ENCODE data around the gene PCSK6.

Gene PCSK6

GRCh38 chr15:101374326-101374725 is 115.2 kb downstream of the PCSK6 start:
- Histone ChIP-seq H2AFZ (ENCODE audit: low read depth, low read length) (no peak overlapping the region), H3K27me3 (ENCODE audit: insufficient read depth, low read length, poor library complexity) (no peaks in the 10 kb centered on the region), H3K36me3 (ENCODE audit: insufficient read depth, low read length) (no peaks in the 10 kb centered on the region), H4K20me1 (ENCODE audit: insufficient read depth, low read length) (no peaks in the 10 kb centered on the region), H3K9me3 (ENCODE audit: insufficient read depth, low read length, severe bottlenecking) (no peaks in the 10 kb centered on the region), H3K9ac (ENCODE audit: low read depth, low read length) (no peak overlapping the region), H3K79me2 (ENCODE audit: insufficient read depth, low read length) (no peaks in the 10 kb centered on the region), H3K4me1 (ENCODE audit: insufficient read depth, low read length) (peaks cover 30% of the 10 kb centered on the region), H3K4me2 (ENCODE audit: insufficient read depth, low read length) (no peak overlapping the region), H3K4me3 (ENCODE audit: low read depth in 1 of 2, low read length in 2 of 2) (no peak overlapping the region), H3K27ac (ENCODE audit: low read length) (no peak overlapping the region)
- DNase-seq (no peak), ATAC-seq (ENCODE audit: insufficient read depth, low read depth) (no peak)
- no peak for TF ChIP-seq EZH2 (IDR thresholded peaks at IDR 0.05; ENCODE audit: borderline replicate concordance, low read depth, low read length, severe bottlenecking)
- no peak for TF ChIP-seq CTCF (IDR thresholded peaks at IDR 0.05; ENCODE audit: borderline replicate concordance, extremely low read depth, low read length, poor library complexity, severe bottlenecking)

- Histone ChIP-seq H2AFZ (ENCODE audit: low read depth, low read length) (no peak overlapping the region), H3K4me1 (ENCODE audit: insufficient read depth, low read length) (peaks cover 24% of the 10 kb centered on the region), H4K20me1 (ENCODE audit: insufficient read depth, low read length) (no peaks in the 10 kb centered on the region), H3K9me3 (ENCODE audit: insufficient read depth, low read length, severe bottlenecking) (no peaks in the 10 kb centered on the region), H3K9ac (ENCODE audit: low read depth, low read length) (no peak overlapping the region), H3K4me3 (ENCODE audit: low read depth in 1 of 2, low read length in 2 of 2) (no peak overlapping the region), H3K36me3 (ENCODE audit: insufficient read depth, low read length) (no peaks in the 10 kb centered on the region), H3K27ac (ENCODE audit: low read length) (no peak overlapping the region), H3K79me2 (ENCODE audit: insufficient read depth, low read length) (no peaks in the 10 kb centered on the region), H3K27me3 (ENCODE audit: insufficient read depth, low read length, poor library complexity) (no peaks in the 10 kb centered on the region), H3K4me2 (ENCODE audit: insufficient read depth, low read length) (no peak overlapping the region)
- no peak for DNase-seq
- TF ChIP-seq EZH2 (IDR thresholded peaks at IDR 0.05; ENCODE audit: borderline replicate concordance, low read depth, low read length, severe bottlenecking) (no peak), CTCF (IDR thresholded peaks at IDR 0.05; ENCODE audit: borderline replicate concordance, extremely low read depth, low read length, poor library complexity, severe bottlenecking) (no peak)
- ATAC-seq (ENCODE audit: insufficient read depth, low read depth) = no peak
Measured at GRCh38 chr15:101373577-101373976, 115.9 kb downstream of the PCSK6 start.

- Histone ChIP-seq H3K36me3 (ENCODE audit: insufficient read depth, low read length) (no peaks in the 10 kb centered on the region), H3K4me3 (ENCODE audit: low read depth in 1 of 2, low read length in 2 of 2) (no peak overlapping the region), H3K27me3 (ENCODE audit: insufficient read depth, low read length, poor library complexity) (no peaks in the 10 kb centered on the region), H3K79me2 (ENCODE audit: insufficient read depth, low read length) (no peaks in the 10 kb centered on the region), H3K4me1 (ENCODE audit: insufficient read depth, low read length) (peaks cover 19% of the 10 kb centered on the region), H3K9ac (ENCODE audit: low read depth, low read length) (no peak overlapping the region), H2AFZ (ENCODE audit: low read depth, low read length) (no peak overlapping the region), H3K9me3 (ENCODE audit: insufficient read depth, low read length, severe bottlenecking) (no peaks in the 10 kb centered on the region), H4K20me1 (ENCODE audit: insufficient read depth, low read length) (no peaks in the 10 kb centered on the region), H3K27ac (ENCODE audit: low read length) (no peak overlapping the region), H3K4me2 (ENCODE audit: insufficient read depth, low read length) (no peak overlapping the region)
- no peak for TF ChIP-seq CTCF (IDR thresholded peaks at IDR 0.05; ENCODE audit: borderline replicate concordance, extremely low read depth, low read length, poor library complexity, severe bottlenecking)
- TF ChIP-seq EZH2 (IDR thresholded peaks at IDR 0.05; ENCODE audit: borderline replicate concordance, low read depth, low read length, severe bottlenecking) = no peak
- no peak for ATAC-seq (ENCODE audit: insufficient read depth, low read depth)
- DNase-seq = no peak
Measured at GRCh38 chr15:101372960-101373525, 116.5 kb downstream of the PCSK6 start.
